EH (cell line): ENCODE results near the gene LPP.
A peak's percentile ranks its signal among the peaks of the same experiment; 100 is the strongest.

Source experiments
- DNase-seq: peaks from one replicate; pipeline ENCODE4 v3.0.0-alpha.2; 2015; ENCODE audit warnings: low read depth

LPP gene

DNA sequence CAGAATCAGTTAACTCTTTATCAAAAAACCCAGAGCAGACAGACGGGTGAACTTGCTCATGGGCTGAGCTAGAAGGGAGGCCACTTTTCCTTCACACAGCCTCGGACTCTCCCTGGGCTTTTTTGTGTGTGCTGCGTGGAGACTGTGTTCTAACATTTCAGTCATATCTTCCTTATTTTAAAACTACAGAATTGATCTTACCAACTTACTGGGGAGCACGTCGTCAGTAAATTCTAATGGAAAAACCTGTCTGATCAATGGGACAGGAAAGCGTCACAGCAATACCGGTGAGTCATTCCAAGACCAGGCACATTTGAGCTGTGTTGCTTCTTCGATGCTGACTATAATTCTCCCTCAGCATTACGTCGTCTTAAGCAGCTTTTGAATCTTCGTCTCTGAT, 145.1 kb downstream of the LPP start:
- no peak for DNase-seq

DNA sequence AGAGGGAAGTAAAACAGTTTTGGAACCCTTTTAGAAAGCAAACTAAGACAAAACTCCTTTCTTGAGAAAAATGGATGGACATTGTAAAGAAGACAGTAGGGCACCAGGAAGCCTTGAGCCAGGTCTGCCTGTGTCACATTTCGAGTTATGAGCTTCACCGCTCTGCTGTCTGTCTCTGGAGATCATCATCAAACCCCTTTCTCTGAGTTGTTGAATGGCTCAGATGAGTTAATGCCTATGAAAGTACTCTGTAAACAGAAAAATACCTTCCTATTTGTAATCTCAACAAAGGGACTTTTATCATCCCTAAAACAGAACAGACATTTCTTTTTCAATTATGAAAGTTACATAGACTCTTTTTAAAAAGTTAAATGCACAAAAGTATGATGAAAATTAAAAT, 145.8 kb downstream of the LPP start:
- DNase-seq: no peak

DNA sequence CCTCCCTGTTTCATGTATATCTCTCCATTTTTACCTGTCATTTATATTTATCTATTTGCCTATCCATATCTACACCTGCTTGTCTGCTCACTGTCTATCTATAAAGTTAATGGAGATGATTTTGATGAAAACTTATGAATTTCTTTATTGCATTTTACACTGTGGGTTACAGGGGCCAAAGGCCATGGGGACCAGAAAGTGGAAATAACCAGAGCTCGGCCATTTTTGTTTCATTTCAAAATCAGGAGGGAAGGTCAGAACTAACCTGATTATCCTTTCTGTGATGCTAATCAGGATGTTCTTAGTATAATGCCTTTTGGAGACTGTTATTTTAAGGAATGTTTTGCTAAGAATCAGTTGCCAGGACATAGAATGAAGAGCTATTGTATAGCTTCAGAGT, 147.2 kb downstream of the LPP start:
- no peak for DNase-seq

DNA sequence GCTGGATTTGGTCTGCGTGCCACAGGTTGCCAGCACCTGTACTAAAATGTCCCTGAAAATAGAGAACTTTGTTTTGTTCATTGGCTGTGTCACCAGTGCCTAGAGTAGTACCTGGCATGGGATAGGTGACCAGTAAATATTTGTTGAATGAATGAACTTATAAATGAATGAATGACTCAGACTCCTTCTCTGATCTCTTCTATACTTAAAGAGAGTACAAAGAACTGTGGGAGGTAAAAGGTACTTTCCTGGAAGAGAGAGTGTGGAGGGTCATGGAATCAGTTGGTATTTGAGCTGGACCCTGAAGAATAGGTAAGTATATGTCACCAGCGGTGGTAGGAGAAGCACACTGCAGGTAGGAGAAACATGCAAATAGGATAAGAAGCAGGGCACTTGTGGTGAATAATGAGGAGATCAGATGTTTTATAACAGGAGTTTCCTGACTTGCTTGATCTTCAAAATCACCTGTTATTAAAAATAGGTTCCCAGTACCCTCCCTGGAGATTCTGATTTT, 149.4 kb downstream of the LPP start:
- DNase-seq: no peak

DNA sequence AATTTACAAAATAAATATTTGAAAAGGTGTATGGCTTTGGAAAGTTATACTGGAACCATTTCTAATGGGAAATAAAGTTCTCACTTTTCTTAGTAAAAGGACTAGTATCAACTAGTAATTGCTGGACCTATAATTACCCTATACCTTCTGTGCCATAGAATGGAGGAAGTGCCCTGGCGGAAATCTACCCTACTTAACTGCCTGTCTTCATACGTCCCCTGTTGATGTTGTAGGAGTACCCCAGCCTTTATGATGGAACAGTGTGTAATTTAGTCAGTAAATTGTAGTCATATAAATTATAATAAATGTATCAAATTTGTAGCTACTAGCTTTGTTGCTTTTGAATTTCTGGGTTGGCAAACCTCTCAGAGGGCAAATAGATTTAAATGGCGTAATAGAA, 149.9 kb downstream of the LPP start:
- no peak for DNase-seq

DNA sequence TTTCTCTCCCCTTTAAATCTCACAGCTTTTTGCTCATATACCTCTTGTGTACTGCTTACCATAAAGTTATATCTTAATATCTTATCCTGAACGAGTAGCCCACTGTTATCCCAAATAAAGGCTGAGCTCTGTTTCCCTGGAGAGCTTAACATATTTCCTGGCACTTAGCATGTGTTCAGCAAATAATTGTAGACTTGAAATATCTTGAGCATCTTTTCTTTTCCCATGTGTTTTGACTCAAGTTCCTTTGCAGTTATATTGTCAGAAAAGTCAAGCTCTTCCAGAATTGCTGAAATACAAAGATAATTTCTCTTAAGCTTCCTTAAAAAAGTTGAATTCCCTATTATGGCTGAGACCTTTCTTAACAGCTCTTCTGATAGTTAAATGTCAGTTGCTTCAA, 150.5 kb downstream of the LPP start:
- DNase-seq: no peak

DNA sequence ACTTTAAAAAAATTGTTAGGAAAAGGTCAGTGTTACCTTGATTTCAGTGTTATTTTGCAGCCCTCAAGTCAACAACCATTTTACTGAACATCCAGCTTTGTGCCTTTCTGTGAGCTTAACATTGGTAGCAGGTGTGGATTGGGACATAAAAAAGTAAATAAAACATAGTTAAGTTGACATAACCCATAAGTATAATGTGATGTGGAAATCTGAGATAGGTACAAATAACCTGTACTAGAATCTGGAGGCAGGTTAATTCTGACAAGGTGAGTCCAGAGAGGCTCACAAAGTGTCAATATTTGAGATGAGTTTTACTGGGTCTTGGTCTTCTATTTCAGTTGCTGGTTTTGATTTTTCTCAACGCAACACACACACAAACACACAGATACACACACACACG, 151.3 kb downstream of the LPP start:
- no peak for DNase-seq

DNA sequence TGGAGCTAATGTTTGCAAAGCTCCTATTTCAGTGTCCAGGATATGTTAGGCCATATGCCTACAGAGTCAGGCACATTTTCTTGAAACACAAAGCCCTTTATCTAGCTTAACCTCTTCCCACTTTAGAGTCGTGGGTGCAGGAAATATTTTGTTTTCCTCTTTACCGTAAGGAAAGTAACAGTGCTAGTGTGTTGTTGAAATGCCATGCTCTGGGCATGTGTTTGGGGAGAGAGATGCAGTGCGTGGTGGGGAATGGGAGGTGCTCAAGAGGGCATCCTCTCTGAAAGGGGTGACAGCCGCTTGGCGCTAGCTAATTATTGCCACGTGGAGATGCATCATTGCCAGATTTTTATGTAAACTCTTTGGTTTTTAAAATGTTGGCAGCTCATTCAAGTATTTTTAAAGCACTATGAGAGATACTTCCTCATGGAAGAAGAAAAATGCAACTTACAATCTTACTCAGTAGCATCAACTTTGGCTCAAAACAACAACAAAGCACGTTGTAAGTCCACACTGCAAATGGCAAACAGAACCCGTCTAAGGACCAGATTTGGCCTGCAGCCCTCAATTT, 152.6 kb downstream of the LPP start:
- peak; percentile 34 for DNase-seq

DNA sequence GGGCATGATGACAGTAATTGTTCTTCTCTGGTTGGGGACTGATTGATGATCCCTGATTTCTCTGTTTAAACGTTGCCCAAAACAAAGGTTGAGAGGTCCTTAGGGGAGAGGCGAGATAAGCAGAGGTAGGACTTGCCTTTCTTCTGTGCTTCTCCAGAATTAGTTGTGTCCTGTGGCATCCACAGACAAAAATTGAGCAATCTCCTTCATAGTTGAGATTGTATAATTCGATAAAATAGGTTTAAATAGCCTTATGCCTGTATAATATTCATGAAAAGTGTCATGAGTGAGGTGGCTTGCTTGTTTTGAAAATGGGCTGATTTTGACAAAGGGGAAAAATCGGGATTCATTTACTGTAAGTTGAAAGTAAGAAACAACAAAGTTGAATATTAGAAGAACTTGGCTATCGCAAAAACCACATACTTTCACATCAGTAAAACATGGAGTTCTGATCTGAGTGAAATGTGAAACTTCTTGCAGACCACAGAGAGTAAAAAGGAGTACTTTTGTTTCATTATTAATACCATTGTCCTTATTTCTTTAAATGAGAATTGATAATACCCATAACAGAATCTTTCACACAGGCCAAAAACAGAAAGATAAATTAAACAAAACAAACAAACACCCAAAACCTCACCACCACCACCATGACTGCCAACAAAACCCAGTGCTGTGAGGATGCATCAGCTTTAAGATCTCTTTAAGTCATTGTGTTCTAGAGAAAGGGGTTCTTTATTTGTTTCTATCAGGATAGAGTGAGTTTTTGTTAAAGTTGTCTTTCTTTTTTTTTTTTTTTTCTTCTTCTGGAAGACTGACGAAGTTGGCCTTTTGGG, 155.7 kb downstream of the LPP start:
- DNase-seq: no peak

DNA sequence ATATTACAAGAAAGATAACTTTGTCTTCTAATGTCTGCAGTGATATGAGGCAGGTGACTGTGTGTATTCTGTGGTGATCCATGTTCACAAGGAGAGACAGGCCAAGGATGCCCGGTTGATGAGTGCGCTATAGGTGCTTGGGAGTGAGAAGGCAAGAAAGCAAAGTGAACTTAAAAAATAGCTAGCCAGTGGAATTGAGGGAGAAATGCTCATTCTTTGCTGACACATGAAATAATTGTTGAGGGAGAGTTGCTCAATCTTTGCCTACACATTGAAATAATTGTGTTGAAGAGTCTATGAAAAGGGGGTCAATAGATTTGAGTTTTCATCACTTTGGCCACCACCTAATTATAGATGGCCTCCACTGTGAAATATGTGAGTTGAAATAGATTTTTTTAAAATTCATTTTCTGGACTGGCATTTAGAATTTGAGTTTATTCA, 156.3 kb downstream of the LPP start:
- DNase-seq: no peak

DNA sequence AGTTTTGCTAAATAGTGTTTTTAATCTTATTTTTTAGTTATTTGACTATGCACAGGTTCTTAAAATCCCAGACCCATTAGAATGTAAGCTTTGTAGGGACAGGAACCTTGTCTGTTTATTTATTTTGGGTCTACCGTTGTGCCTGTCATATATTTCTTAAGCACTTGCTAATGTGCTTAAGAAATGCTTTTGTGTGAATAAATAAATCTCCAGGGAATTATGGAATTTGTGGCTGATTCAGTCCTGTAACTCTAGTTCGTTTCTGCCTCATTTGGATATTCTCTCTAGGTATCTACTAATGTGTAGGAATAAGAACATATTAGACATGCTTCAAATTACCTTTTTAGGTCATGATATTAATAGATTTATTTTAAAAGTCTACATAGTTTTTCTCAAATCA, 161.6 kb downstream of the LPP start:
- DNase-seq: no peak

DNA sequence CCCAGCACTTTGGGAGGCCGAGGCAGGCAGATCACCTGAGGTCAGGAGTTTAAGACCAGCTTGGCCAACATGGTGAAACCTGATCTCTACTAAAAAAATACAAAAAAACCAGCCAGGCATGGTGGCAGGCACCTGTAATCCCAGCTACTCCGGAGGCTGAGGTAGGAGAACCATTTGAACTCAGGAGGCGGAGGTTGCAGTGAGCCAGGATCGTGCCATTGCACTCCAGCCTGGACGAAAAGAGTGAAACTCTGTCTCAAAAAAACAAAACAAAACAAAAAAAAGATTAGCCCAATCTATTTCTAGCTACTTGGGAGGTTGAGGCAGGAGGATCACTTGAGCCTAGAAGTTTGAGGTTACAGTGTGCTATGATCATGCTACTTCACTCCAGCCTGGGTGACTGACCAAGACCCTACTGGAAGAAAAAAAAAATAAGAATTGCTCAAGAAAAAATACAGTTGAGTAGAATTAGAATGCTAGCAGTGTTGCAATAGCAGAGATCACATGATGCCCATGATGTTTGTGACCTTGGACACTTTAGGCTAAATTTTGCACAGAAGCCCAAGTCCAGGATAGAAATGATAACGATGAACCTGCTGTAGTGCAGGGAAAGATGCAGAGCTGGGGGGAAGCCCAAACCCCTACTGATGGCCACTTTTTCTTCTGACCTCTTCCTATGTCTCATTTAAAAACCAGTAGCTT, 162.2 kb downstream of the LPP start:
- DNase-seq: no peak

DNA sequence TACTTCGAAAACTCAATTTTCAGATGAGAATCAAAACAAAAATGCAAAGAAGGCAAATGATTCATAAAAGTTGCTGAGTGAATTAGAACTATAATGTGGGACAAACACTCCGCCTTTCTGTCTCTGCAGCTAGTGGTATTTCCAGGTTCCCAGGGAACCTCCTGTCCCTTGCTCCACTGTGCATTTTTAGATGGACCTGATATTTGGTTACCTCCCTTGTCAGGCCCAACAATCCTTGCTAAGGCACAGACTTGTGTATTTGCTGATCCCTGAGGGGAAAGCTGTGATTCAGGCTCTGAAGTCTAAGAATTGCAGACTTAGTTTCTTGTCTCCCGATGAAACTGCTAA, 162.7 kb downstream of the LPP start:
- peak; percentile 54 for DNase-seq

DNA sequence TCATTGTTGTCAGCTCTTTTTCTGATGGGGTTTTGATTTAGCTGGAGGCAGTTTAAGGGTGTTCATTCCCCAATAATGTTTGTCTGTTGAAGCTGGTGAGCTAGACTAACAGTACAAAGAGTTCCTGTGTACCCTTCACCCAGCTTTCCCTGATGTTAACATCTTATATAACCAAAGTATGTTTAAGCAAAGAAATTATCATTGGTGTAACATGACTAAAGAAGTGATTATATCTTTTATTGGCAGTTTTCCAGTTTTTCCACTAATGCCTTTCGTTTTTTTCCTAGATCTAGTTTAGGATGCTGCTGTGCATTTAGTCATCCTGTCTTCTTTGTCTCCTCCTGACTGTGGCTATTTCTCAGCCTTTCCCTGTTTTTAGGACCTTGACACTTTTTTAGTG, 165.6 kb downstream of the LPP start:
- peak; percentile 76 for DNase-seq

DNA sequence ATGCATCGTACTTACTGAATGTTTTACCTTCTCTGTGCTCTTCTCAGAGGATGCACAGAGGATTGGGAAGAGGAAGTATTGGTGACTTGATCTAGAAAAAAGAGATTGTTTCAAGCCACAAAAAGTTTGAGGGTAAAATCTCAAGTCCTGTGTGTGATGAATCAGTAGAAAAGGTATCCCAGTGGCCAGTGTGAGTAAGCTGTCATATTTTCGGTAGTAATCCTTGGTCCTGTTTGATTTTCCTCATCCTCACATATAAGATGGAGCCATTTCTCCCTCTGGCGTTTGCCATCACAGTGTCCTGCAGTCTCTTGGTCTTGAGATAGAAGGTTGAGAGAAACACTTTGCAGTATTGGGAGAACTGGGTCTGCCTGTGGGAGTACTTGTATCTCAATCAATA, 166.8 kb downstream of the LPP start:
- DNase-seq: peak; percentile 87

DNA sequence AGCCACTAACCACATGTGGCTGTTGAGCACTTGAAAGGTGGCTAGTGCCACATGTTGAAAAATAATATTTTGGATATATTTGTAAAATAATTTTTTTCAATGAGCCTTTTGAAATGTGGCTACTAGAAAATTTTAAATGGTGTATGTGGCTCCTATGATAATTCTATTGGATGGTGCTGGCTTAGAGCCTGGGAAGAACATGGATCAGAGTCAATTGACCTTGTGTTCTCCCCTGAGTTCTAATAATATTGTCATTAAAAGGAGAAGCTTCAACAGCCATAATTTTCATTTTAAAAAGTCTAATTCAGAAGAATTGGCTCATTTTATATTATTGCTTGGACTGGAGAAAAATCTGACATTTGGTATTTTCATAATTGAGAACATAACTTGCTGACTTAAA, 167.3 kb downstream of the LPP start:
- no peak for DNase-seq

DNA sequence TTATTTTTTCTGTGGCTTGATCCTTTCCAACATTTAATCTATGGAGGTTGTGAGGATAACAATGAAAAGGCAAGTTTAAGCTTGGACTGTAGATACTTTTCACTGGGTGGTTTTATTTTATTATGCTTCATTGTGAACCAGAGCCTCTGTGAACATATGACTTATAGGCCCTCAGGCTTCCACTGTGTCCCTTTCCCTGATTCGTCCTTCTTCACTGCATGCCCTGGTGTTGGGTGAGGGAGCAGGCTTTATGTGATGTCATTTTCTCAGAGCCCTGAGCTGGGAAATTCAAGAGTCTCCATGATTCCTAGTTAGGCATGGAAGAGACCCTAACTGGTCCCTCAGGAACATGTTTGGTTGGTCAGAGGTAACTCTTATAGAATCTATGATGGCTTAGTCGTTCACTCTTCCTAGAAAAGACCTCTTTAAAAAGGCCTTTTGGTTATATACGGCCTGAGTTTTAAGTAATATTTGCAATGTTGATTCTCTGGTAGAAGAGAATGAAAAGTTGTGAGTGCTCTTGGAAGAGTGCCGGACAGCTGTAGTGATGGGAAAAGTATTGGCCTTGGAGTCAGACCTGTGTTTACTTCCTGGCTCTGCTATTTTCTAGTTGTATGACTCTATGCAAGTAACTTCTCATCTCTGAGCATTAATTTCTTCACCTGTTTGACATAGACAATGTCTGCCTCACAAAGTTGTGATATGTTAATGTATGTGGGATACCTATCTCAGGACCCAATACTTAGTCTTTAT, 168.4 kb downstream of the LPP start:
- DNase-seq: no peak

DNA sequence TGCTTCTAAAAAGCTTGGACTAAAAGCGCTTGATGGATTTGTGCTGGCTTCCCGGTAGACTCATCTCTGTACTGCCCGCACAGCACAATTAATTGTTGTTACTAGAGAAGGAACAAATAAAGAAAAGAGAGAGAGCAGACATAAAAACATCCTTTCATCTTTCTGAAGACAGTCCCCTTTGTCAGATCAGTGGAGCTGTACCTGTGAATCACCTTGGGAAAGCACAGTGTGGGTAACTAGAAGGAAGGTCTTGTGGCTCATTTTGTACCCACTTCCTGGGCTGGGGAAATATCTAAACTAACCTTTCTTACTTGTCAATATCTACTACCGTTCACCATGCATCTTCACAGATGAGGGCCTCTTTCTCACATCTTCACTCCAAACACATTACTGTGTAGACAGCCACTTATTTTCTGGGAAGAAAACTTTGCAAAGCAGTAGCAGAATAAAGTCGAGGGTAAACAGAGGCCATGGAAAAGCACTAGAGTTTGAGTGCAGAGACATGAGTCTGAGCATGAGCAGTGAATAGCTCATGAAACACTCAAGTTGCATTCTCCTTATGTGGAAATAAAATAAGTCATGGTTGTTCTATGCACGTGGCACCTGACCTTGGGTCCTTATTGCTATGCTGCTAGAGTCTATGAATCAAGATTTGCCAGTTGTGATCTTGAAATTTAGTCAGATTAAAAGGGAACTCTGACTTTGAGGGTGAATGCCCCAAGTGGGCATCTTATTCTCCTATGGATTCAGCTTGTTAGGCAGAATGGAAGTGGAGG, 169.3 kb downstream of the LPP start:
- DNase-seq: no peak

DNA sequence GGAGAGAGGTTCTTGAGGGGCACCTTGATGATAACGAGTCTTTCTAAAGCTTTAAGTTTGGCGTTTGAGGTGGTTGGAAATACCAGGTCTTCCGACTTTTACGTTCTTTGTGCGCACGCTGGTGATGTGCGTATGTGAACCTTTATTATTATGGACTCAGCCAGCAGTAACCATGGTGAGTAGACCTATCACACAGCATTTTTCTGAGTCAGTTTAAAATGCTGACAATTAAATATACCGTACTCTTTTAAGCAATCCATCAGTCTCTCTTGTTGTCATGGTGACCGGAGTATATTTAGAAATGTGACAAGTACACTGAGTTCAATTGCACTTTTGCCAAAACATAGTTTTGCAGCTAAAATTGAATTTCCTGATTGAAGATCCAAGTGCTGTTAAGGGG, 172.2 kb downstream of the LPP start:
- DNase-seq: peak; percentile 27

DNA sequence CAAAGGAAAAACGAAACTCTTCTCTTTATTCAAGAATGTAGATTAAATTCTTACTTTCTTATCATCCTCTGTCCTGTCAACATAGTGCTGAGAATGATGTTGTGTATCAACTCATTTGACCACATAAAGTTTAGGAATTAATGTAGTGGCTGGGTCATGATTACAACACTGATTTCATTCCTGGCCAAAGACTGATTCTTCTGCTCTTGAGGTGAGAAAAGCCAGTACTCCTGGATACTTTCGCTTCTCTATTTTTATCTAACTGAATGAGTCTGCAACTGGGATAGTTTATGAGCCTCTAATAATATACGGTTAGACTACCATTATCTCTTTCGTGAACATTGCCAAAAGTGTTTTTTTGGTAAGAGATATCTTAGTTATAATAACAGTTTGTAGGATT, 173.0 kb downstream of the LPP start:
- no peak for DNase-seq

DNA sequence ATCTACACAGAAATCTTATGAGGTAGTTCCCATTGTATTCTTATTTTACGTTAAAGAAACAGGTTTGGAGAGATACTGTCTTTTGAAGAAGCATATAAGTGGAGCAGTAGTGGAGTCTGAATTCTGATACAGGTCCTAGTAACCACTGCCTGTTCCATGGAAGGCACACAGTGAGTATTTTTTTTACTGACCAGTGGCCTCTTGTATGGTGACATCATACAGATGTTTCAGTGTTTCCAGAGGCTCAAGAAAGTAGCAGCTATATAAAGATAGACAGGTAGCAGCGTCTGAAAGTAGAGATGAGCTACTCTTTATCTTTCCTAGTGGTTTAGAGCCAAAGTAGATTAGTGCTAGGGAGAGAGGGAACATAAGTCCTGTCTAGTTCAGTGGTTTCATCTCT, 173.5 kb downstream of the LPP start:
- no peak for DNase-seq

DNA sequence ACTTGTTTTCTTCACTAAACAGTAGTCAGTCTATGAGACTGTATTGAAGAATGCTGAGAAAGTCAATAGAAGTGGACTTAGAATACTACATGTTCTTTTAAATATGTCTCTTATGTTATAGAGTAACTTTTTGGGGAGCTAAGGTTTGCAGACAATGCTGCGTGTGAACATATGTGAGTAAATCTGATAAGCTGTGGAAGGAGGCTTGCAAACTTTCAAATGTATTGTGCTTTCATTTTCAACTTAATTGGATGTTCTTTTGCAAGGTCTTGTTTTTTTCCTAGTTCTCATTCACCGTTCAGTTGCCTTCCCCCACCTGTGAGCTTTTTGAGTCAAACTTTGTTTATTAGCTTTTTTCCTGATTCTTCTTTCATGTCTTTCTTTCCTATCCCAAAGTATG, 176.2 kb downstream of the LPP start:
- DNase-seq: no peak
